Esophagus muscularis mucosa (tissue), 4 donors: Measurements from ENCODE around the gene SH2D3C. TPM values are rescaled to one million over a fixed set of nuclear protein-coding genes. Genes with fewer than 3 reads are reported as not detected.

Source experiments
- DNase-seq: peaks from one replicate; pipeline ENCODE4 v3.0.0-alpha.2; 2017; ENCODE audit errors: extremely low spot score
- H3K27ac ChIP-seq, 4 donors: fragments of 200-600 bp; sonication (generic); replicated peaks in 1 of 4; 1 replicate in 3 of 4; 2 replicates in 1 of 4; pipeline ENCODE4 v1.5.1; 2016 to 2019; ENCODE audit warnings: mild to moderate bottlenecking in 1 of 4
- H3K27me3 ChIP-seq, 4 donors: fragments of 200-600 bp; sonication (generic); one replicate each; pipeline versions ENCODE4 v1.5.1 to v1.6.0; 2016 to 2019
- H3K36me3 ChIP-seq, 4 donors: fragments of 200-600 bp; sonication (generic); one replicate each; pipeline ENCODE4 v1.5.1; 2016 to 2019
- H3K4me1 ChIP-seq, 4 donors: fragments of 200-600 bp; sonication (generic); one replicate each; pipeline ENCODE4 v1.5.1; 2016 to 2019
- H3K4me3 ChIP-seq, 4 donors: fragments of 200-600 bp; sonication (generic); 1 replicate in 2 of 4; 2 replicates in 2 of 4; pipeline ENCODE4 v1.5.1; 2016 to 2019; ENCODE audit warnings: mild to moderate bottlenecking in 4 of 4, moderate library complexity in 1 of 4
- H3K9me3 ChIP-seq, 4 donors: fragments of 200-600 bp; sonication (generic); 1 replicate in 3 of 4; 2 replicates in 1 of 4; pipeline ENCODE4 v1.5.1; 2016 to 2019
- EP300 ChIP-seq: sonication (generic); formaldehyde crosslinking; IDR thresholded peaks from one replicate; pipeline ENCODE4 v1.6.1; 2017; ENCODE audit warnings: antibody characterized with exemption
- POLR2A ChIP-seq: fragments of 450-650 bp; IDR thresholded peaks from one replicate; pipeline ENCODE4 v1.6.1; 2017; ENCODE audit warnings: antibody characterized with exemption, moderate library complexity, mild to moderate bottlenecking, low read depth
- POLR2AphosphoS5 ChIP-seq, 2 donors: sonication (generic); formaldehyde crosslinking; IDR thresholded peaks; one replicate each; pipeline ENCODE4 v1.6.1; 2017; ENCODE audit warnings: antibody characterized with exemption in 2 of 2
- WGBS: methylation state at CpG from one replicate; pipeline ENCODE4 v1.1.5; 2018; 5-methylcytosine and 5-hydroxymethylcytosine counted together
- intact Hi-C: fragments of 100-400 bp; cut with DNase I; formaldehyde crosslinking; loops from one replicate; pipeline ENCODE4 v1.15.1; 2023
- total RNA-seq, 4 donors: library from RNA; depleted of rRNA; stranded (reverse); fragments of >200 nt; gene quantifications; one replicate each; pipeline versions ENCODE4 v1.1.0 to v1.2.1, GENCODE V29; 2016
- TF ChIP-seq, protein P1 (sequence below), 3 experiments: fragments of 200-600 bp in 2 of 3; fragments of 450-650 bp in 1 of 3; sonication (generic) in 2 of 3; IDR thresholded peaks; one replicate each; pipeline ENCODE4 v1.5.1; 2017 to 2019; ENCODE audit warnings: antibody characterized with exemption in 3 of 3, mild to moderate bottlenecking in 2 of 3, moderate library complexity in 1 of 3

The SH2D3C gene
- total RNA-seq, 4 donors from 2014 or later = 5.0 to 18.1 (median 14.3) TPM

DNA sequence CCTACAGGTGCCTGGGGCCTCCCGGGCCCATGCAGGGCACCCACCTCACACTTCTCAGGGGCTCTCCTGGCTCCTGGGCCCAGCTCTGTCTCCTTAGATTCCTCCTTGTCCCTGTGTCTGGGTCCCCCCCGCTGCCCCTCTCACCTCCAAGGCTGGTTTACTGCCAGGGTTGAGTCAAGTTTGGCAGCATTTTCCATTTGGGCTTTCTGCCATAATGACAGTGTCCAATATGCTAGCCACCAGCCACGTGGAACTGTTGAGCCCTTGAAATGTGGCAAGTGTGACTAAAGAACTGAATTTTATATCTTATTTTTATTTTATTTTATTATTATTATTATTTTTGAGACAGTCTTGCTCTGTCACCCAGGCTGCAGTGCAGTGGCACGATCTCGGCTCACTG, 60.7 kb downstream of the SH2D3C start:
- Histone ChIP-seq H3K4me1 (peaks cover 16 to 26% (median 21%) of the 10 kb centered on the region in 4 donors), H3K27me3 (peaks cover 0 to 13% (median 0%) of the 10 kb centered on the region in 4 donors), H3K36me3 (no peaks in the 10 kb centered on the region), H3K4me3 (no peak overlapping the region), H3K27ac (no peak overlapping the region), H3K9me3 (no peaks in the 10 kb centered on the region)
- TF ChIP-seq POLR2AphosphoS5 (IDR thresholded peaks at IDR 0.05) = no peak
- no peak for TF ChIP-seq POLR2A
- TF ChIP-seq EP300 = no peak
- TF ChIP-seq, protein P1, sequence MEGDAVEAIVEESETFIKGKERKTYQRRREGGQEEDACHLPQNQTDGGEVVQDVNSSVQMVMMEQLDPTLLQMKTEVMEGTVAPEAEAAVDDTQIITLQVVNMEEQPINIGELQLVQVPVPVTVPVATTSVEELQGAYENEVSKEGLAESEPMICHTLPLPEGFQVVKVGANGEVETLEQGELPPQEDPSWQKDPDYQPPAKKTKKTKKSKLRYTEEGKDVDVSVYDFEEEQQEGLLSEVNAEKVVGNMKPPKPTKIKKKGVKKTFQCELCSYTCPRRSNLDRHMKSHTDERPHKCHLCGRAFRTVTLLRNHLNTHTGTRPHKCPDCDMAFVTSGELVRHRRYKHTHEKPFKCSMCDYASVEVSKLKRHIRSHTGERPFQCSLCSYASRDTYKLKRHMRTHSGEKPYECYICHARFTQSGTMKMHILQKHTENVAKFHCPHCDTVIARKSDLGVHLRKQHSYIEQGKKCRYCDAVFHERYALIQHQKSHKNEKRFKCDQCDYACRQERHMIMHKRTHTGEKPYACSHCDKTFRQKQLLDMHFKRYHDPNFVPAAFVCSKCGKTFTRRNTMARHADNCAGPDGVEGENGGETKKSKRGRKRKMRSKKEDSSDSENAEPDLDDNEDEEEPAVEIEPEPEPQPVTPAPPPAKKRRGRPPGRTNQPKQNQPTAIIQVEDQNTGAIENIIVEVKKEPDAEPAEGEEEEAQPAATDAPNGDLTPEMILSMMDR (IDR thresholded peaks at IDR 0.05) = no peak
- 83% methylated on average over 5 of the region's 5 CpGs for WGBS
- intact Hi-C loops = loop anchor here (5.0 kb wide), 1 partner anchor 105 kb away; the partner anchor contains the start of gene STXBP1
- no peak for DNase-seq

DNA sequence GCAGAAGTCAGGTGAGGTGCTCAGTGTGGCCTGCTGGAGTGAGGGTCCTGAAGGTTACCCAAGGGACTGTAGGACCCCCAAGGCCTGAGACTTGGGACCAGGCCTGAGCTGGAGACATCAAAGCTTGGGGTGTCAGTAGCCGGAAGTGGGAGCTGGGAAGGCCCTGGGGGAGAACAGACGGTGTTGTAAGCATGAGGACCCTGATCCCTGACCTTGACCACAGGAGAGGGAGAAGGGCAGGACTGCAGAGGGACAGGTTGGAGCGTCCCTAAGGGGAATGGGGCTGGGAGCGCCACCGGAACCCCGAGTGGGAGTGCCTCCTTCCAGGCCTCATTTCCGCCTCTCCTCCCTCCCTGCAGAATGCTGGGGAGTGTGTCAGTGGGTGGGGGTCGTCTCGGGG, 62.1 kb downstream of the SH2D3C start:
- intact Hi-C loops = loop anchor here (5.0 kb wide), 1 partner anchor 104 kb away; the partner anchor contains the start of gene STXBP1
- Histone ChIP-seq H3K9me3 (no peaks in the 10 kb centered on the region), H3K27ac (peak overlapping the region; percentile 75 to 88 (median 82)), H3K27me3 (peaks cover 0 to 11% (median 0%) of the 10 kb centered on the region in 4 donors), H3K36me3 (peaks cover 0 to 7% (median 2%) of the 10 kb centered on the region in 4 donors), H3K4me3 (peak overlapping the region; percentile 77 to 87 (median 78)), H3K4me1 (peaks cover 16 to 26% (median 21%) of the 10 kb centered on the region in 4 donors)
- DNase-seq = no peak
- WGBS = 82% methylated on average over 7 of the region's 9 CpGs
- TF ChIP-seq POLR2A = no peak
- TF ChIP-seq POLR2AphosphoS5 (IDR thresholded peaks at IDR 0.05) = no peak
- TF ChIP-seq, protein P1 (IDR thresholded peaks at IDR 0.05) = no peak
- TF ChIP-seq EP300 = no peak

DNA sequence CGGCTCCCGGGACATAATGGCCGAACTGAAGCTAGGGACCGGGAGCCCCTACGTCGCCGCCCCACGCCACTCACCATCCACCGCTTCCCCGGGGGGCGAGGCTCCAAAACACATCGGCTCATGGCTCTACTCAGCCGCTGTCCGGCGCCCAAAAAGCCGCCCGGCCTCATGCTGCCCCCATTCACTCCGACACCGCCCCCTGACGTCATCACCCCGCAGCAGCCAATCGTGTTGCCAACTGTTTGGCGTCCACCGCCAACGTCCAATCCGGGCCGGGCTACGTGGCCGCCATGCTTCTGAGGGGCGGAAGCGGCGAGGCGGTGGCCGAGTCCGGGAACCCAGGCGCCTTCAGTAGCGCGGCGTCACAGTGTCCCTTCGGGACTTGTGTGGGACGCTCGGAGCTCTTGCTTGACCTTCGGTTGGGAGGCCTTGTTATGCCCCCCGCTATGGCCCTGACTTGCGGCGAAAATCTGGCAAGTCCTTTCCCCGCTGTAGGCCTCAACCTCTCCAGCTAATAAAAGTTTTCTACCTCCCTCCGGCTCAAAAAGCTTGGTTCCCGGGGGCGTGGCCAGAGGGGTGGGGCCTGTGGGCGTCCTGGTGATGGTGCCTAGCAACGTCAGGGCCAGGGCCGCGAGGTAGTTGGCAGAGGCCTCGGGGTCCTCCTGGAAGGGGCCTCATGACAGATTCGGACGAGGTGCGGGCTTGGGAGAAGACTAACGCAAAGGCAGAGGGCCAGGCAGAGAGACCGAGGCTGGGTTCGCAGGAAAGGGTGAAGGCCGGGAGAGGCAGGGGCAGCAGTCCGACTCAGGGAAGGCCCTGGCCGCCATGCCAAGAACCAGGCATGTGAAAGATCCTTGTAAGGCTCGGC, 62.8 kb downstream of the SH2D3C start, which contains the start of the genes PTRH1 and TTC16:
PTRH1 (minus strand) TSS at position 194 of the 868 bp plus-strand sequence; CDS start at position 170, 24 bp downstream.
TTC16 (plus strand) TSS at position 610 of the 868 bp plus-strand sequence; CDS start at position 677, 67 bp downstream.
- H3K36me3 ChIP-seq = peaks cover 0 to 7% (median 2%) of the 10 kb centered on the region in 4 donors
- TF ChIP-seq EP300 = no peak
- peak; percentile 81 to 82 for TF ChIP-seq POLR2AphosphoS5 (IDR thresholded peaks at IDR 0.05)
- TF ChIP-seq, protein P1 (IDR thresholded peaks at IDR 0.05) = no peak
- no peak for TF ChIP-seq POLR2A
- peak within 1 kb of the TSS; percentile 75 to 88 (median 82) for H3K27ac ChIP-seq
- intact Hi-C loops = loop anchor here (5.0 kb wide), 1 partner anchor 103 kb away; the partner anchor contains the start of gene STXBP1
- WGBS = 13% methylated on average over 21 of the region's 65 CpGs
- peak within 1 kb of the TSS; percentile 77 to 87 (median 78) for H3K4me3 ChIP-seq
- DNase-seq = peak; percentile 99
- H3K27me3 ChIP-seq = peaks cover 0 to 5% (median 0%) of the 10 kb centered on the region in 4 donors
- peaks cover 16 to 26% (median 21%) of the 10 kb centered on the region in 4 donors for H3K4me1 ChIP-seq
- no peaks in the 10 kb centered on the region for H3K9me3 ChIP-seq

DNA sequence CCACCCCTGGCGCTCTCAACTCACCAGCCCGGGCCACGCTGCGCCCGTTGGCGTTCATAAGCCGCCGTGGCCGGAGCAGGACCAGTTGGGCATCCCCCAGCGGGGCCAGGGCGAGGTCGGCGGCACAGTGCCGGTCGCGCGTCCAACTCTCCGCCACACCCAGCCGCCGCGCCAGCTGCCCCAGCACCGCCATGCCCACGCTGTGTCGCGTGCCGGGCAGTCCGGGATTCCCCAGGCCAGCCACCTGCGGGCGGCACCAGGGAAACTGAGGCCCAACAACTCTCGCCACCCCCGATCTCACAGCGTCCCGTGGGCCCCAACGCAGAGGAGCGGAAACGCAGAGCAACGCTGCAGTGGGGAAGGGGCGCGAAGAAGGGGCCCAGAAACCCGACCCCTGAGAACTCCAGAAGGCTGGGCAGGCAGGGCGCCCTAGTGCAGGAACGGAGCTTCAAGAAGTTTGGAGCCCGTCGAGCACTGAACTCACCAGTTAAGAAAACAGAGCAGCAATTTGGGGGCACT, 63.5 kb downstream of the SH2D3C start:
- Histone ChIP-seq H3K4me1 (peaks cover 16 to 26% (median 21%) of the 10 kb centered on the region in 4 donors), H3K27me3 (peaks cover 0 to under 1% (median 0%) of the 10 kb centered on the region in 4 donors), H3K4me3 (peak overlapping the region; percentile 77 to 87 (median 78)), H3K36me3 (peaks cover 0 to 7% (median 2%) of the 10 kb centered on the region in 4 donors), H3K9me3 (no peaks in the 10 kb centered on the region), H3K27ac (peak overlapping the region; percentile 75 to 88 (median 82))
- 0% methylated on average over 8 of the region's 44 CpGs for WGBS
- TF ChIP-seq EP300 (no peak), POLR2A (no peak), POLR2AphosphoS5 (IDR thresholded peaks at IDR 0.05) (no peak)
- TF ChIP-seq, protein P1 (IDR thresholded peaks at IDR 0.05) = no peak
- intact Hi-C loops = loop anchor here (5.0 kb wide), 1 partner anchor 103 kb away; the partner anchor contains the start of gene STXBP1
- no peak for DNase-seq
